ENCODE results near the gene ELF2. TPM values are rescaled to one million over a fixed set of nuclear protein-coding genes. Genes with fewer than 3 reads are reported as not detected.
"Not testable (repeated sequence)": the region's sequence is repeated elsewhere in the genome, so short reads cannot be mapped to it uniquely, and the experiment has no call there.

Gene ELF2
- total RNA-seq, 1 donor from 2014 or later: 44.3 TPM

DNA sequence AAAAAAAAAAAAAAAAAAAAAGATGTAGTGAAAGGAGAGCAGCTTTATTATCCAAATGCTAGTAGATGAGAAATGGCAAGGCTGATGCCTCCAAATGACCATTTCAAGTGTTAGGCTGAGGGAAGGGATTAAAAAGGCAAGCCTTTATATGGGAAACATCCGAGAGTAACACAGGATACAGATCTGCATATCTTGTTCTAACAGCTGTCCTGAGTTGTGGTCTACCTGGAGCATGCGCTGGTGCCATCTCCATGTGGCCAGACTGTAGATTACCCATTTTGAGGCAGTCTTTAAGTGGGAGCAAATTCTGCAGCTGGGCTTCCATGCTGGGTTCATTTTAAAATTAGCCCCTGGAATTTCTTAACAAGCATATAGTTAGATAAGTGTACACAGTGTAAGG, 26.0 kb upstream of the ELF2 start:
- Mint-ChIP-seq H3K36me3 (no peaks in the 10 kb centered on the region), H3K27me3 (ENCODE audit: insufficient read depth, low read depth) (peaks cover 7% of the 10 kb centered on the region), H3K4me3 (no peak overlapping the region), H3K27ac (no peak overlapping the region), H3K9me3 (no peaks in the 10 kb centered on the region), H3K4me1 (no peaks in the 10 kb centered on the region)
- TF ChIP-seq EZH2phosphoT487 (IDR thresholded peaks at IDR 0.05) (no peak), EZH2 (IDR thresholded peaks at IDR 0.05) (no peak)
- TF ChIP-seq, protein P1, sequence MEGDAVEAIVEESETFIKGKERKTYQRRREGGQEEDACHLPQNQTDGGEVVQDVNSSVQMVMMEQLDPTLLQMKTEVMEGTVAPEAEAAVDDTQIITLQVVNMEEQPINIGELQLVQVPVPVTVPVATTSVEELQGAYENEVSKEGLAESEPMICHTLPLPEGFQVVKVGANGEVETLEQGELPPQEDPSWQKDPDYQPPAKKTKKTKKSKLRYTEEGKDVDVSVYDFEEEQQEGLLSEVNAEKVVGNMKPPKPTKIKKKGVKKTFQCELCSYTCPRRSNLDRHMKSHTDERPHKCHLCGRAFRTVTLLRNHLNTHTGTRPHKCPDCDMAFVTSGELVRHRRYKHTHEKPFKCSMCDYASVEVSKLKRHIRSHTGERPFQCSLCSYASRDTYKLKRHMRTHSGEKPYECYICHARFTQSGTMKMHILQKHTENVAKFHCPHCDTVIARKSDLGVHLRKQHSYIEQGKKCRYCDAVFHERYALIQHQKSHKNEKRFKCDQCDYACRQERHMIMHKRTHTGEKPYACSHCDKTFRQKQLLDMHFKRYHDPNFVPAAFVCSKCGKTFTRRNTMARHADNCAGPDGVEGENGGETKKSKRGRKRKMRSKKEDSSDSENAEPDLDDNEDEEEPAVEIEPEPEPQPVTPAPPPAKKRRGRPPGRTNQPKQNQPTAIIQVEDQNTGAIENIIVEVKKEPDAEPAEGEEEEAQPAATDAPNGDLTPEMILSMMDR (IDR thresholded peaks at IDR 0.05): no peak
- Histone ChIP-seq H3K9me3 (ENCODE audit: low read depth) (no peaks in the 10 kb centered on the region), H3K79me2 (ENCODE audit: low read depth) (no peaks in the 10 kb centered on the region), H2AFZ (replicated peaks) (no peak overlapping the region), H3K27ac (no peak overlapping the region), H3K4me3 (no peak overlapping the region), H3K9ac (no peak overlapping the region), H4K20me1 (ENCODE audit: low read depth) (no peaks in the 10 kb centered on the region), H3K36me3 (no peaks in the 10 kb centered on the region), H3K4me1 (peaks cover 7% of the 10 kb centered on the region), H3K4me2 (no peak overlapping the region), H3F3A (ENCODE audit: low read depth) (peaks cover 11% of the 10 kb centered on the region), H3K27me3 (no peaks in the 10 kb centered on the region)
- DNase-seq (ENCODE audit: low spot score): no peak

DNA sequence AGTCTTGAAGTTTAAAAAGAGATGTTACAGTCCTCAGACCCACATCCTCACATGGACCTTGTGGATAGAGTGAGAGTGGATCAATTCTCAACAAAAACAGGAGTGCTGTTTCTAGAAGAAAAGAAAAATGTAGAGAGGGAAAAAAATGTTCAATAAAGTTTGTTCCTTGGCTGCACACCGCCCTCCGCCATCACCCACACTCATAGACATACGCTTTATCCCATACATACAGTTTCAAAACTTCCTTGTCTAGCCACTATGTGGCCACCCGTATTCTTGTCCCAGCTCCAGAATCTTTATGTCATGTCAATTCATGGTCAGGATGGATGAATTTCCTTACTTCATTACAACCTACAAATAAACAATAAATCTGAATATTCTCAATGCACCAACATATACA, 23.5 kb upstream of the ELF2 start:
- no peak overlapping the region for H3K4me3 ChIP-seq
- H3F3A ChIP-seq (ENCODE audit: low read depth): peaks cover 3% of the 10 kb centered on the region
- no peaks in the 10 kb centered on the region for H4K20me1 ChIP-seq (ENCODE audit: low read depth)
- H2AFZ ChIP-seq (replicated peaks): no peak overlapping the region
- peaks cover 5% of the 10 kb centered on the region for H3K9me3 Mint-ChIP-seq
- no peak overlapping the region for H3K27ac ChIP-seq
- H3K9ac ChIP-seq: no peak overlapping the region
- H3K27ac Mint-ChIP-seq: no peak overlapping the region
- H3K4me2 ChIP-seq: no peak overlapping the region
- no peaks in the 10 kb centered on the region for H3K27me3 ChIP-seq
- H3K36me3 ChIP-seq: no peaks in the 10 kb centered on the region
- H3K4me1 ChIP-seq: no peaks in the 10 kb centered on the region
- H3K4me1 Mint-ChIP-seq: no peaks in the 10 kb centered on the region
- H3K36me3 Mint-ChIP-seq: no peaks in the 10 kb centered on the region
- H3K79me2 ChIP-seq (ENCODE audit: low read depth): no peaks in the 10 kb centered on the region
- H3K27me3 Mint-ChIP-seq (ENCODE audit: insufficient read depth, low read depth): peaks cover 7% of the 10 kb centered on the region
- no peaks in the 10 kb centered on the region for H3K9me3 ChIP-seq (ENCODE audit: low read depth)
- TF ChIP-seq, protein P1 (IDR thresholded peaks at IDR 0.05): no peak
- TF ChIP-seq EZH2 (IDR thresholded peaks at IDR 0.05) (no peak), EZH2phosphoT487 (IDR thresholded peaks at IDR 0.05) (no peak)
- DNase-seq (ENCODE audit: low spot score): no peak
- no peak overlapping the region for H3K4me3 Mint-ChIP-seq

DNA sequence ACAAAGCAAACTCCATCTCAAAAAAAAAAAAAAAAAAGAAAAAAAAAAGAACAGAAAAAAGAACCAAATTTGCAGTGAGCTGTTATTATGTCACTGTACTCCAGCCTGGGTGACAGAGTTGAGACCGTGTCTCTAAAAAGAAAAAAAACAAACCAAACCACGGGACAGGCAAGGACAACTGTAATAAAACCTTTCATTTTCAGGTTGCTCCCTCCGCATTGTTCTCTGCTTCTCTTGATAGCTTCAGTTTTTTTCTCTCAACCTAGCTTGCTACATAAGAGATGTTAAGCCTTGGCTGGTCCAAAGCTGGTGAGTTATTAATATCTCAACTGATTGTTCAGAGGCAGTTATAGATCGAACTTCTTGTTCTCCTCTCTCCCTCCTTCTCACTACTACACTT, 23.1 kb upstream of the ELF2 start:
- no peak overlapping the region for H3K9ac ChIP-seq
- H3K9me3 ChIP-seq (ENCODE audit: low read depth): no peaks in the 10 kb centered on the region
- H3K27me3 ChIP-seq: no peaks in the 10 kb centered on the region
- H3K4me1 ChIP-seq: no peaks in the 10 kb centered on the region
- no peaks in the 10 kb centered on the region for H4K20me1 ChIP-seq (ENCODE audit: low read depth)
- Mint-ChIP-seq H3K4me3 (no peak overlapping the region), H3K36me3 (no peaks in the 10 kb centered on the region), H3K27me3 (ENCODE audit: insufficient read depth, low read depth) (peaks cover 7% of the 10 kb centered on the region), H3K27ac (no peak overlapping the region), H3K4me1 (no peaks in the 10 kb centered on the region), H3K9me3 (peaks cover 5% of the 10 kb centered on the region)
- H2AFZ ChIP-seq (replicated peaks): no peak overlapping the region
- no peak overlapping the region for H3K4me3 ChIP-seq
- no peak for TF ChIP-seq EZH2phosphoT487 (IDR thresholded peaks at IDR 0.05)
- TF ChIP-seq, protein P1 (IDR thresholded peaks at IDR 0.05): no peak
- TF ChIP-seq EZH2 (IDR thresholded peaks at IDR 0.05): no peak
- peaks cover 3% of the 10 kb centered on the region for H3F3A ChIP-seq (ENCODE audit: low read depth)
- DNase-seq (ENCODE audit: low spot score): no peak
- no peak overlapping the region for H3K4me2 ChIP-seq
- H3K27ac ChIP-seq: no peak overlapping the region
- H3K36me3 ChIP-seq: no peaks in the 10 kb centered on the region
- H3K79me2 ChIP-seq (ENCODE audit: low read depth): no peaks in the 10 kb centered on the region

DNA sequence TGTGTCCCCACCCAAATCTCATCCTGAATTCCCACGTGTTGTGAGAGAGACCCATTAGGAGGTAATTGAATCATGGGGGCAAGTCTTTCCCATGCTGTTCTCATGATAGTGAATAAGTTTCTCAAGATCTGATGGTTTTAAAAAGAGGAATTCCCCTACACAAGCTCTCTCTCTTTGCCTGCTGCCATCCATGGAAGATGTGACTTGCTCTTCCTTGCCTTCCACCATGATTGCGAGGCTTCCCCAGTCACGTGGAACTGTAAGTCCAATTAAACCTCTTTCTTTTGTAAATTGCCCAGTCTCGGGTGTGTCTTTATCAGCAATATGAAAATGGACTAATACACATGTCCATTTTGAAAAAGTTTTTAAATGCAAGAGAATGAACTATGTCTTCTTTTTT, 20.2 kb upstream of the ELF2 start:
- H3K4me2 ChIP-seq; H3K27me3 Mint-ChIP-seq (ENCODE audit: insufficient read depth, low read depth); H3K9ac ChIP-seq; H3K36me3 ChIP-seq; DNase-seq (ENCODE audit: low spot score); H3K4me3 ChIP-seq; H3K27me3 ChIP-seq; H3K79me2 ChIP-seq (ENCODE audit: low read depth); H3K9me3 Mint-ChIP-seq; H3K27ac ChIP-seq; H3K4me1 Mint-ChIP-seq; H3K4me3 Mint-ChIP-seq; H4K20me1 ChIP-seq (ENCODE audit: low read depth); H2AFZ ChIP-seq (replicated peaks); H3K27ac Mint-ChIP-seq; H3F3A ChIP-seq (ENCODE audit: low read depth); H3K4me1 ChIP-seq; H3K9me3 ChIP-seq (ENCODE audit: low read depth); H3K36me3 Mint-ChIP-seq: not testable (repeated sequence)
